HG02981 (cell line): ENCODE data around the gene JPH3.
"Not testable (repeated sequence)": the region's sequence is repeated elsewhere in the genome, so short reads cannot be mapped to it uniquely, and the experiment has no call there.

Experiments used
- ATAC-seq: cut with Tn5 transposase; IDR thresholded peaks from one replicate; pipeline ENCODE4 v1.9.1; 2021; ENCODE audit warnings: mild to moderate bottlenecking, moderate library complexity; ENCODE audit not compliant: unreplicated experiment

Gene JPH3

DNA sequence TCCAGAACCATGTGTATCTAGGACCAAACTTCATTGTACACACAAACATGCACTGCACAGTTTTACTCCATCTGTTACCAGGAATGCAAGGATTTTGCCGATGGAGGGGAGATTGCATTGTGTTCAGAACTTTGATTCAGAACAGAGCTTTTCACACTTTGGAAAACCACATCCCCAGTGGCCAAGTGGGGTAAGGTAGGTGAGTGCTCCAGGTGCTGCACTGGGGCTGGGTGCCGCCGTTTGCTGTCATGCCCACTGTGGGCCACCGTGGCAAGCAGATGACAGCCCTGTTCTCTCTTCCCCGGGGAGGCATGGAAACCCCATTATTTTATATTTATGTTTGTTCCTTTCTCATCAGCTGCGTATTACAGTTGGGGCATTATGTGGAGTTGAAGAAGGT, 29.3 kb upstream of the JPH3 start:
- no peak for ATAC-seq

DNA sequence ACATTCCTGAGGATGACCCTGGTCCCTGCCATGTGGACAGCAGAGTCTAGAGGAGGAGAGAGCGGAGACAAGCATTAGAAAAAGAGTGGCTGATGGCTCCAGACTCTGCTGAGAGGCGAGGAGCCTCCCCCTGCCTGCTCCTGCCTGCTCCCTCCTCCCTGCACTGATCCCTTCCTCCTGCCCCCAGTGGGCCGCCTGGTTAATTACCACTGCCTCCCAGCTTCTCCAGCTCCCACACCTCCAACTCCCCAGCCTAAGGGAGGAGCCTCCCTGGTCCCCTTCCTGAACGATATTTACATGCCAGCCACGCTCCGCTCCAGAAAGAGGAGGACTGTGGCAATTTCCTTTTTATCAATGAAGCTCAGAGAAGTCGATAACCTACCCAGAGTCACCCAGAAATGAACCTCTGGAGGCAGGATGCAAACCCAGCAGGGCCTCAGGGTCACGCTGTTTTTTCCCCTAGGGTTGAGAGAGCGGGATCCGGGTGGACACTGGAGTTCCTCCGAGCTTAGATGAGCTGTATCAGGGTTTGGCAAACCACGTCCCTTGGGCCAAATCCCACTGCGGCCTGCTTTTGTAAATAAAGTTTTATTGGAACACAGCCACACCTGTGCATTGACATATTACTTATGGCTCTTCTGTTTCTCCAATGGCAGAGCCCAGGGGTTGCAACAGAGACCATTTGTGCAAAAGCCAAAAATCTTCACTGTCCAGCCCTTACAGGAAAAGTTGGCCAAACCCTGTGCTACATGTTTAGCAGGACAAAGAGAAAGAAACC, 27.1 kb upstream of the JPH3 start:
- ATAC-seq: no peak

DNA sequence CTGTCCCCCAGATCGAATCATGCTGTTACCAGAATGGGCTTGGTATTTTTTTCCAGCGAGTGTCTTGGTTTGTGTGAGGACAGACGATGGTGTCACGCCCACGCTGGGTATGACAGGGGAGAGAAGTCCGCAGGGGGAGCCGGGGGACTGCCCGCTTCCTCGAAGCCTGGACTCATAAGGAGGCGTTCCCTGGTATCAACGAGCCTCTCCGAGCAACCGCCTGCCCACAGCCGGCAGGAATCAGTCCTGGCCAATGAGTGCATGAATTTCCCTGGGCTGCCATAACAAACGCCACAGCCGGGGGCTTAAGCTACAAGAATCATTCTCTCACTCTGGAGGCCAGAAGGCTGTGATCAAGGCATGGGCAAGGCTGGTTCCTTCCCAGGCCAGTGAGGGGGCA, 26.1 kb upstream of the JPH3 start:
- ATAC-seq: no peak

DNA sequence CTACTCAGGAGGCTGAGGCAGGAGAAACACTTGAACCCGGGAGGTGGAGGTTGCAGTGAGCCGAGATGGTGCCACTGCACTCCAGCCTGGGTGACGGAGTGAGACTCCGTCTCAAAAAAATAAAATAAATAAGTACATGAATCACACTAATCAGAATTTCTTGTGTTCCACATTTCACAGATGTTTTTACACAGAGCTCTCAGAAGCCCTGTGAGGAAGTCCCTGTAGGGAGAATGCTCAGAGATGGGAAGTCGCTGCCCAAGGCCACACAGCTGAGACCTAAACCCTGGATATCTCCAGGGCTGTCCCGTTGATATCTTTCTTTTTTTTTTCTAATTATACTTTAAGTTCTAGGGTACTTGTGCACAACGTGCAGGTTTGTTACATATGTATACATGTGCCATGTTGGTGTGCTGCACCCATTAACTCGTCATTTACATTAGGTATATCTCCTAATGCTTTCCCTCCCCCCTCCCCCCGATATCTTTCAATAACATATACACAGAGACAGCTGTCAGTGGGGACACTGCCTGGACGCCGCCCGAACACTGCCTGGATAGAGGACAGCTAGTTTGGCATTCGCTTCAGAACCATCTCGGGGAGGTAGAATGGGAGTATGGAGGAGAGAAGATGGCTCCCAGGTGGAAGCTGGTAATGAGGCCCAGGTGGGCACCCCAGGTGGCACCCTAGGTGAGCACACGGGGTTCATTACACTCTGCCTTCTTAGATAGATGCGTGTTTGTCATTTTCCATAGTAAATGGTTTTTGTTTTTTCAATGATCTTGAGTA, 24.0 kb upstream of the JPH3 start:
- ATAC-seq: not testable (repeated sequence)

DNA sequence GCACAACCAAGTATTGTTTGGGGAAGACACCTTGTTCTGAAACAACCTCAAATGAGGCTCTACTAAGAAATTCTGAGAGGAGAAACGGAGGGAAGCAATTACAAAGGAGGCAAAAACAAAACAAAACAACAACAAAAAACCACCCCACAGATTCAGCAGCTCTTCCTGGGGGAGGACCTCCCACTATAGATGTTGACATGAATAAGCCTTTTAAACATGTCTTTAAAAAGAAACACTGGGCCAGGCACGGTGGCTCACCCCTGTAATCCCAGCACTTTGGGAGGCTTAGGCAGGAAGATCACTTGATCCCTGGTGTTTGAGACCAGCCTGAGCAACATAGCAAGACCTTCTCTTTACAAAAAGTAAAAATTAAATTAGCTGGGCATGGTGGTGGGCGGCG, 22.6 kb upstream of the JPH3 start:
- ATAC-seq: no peak

DNA sequence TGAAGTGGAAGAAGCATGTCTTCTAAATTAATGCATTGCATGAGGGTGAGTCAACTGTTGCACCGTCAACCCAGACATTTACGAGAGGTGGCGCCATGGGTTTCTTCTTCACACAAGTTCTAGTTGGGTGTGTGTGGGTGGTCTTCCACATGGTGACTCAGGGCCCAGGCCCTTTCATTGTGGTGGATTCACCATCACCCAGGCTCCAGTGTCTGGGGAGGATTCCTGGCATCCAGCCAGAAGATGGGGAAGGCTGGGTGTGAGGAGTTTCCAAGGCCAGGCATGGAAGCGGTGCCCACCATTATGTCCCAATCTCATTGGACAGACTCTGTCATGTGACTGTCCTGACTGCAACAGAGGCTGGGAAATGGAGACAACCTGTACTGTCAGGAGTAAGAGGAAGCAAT, 21.4 kb upstream of the JPH3 start:
- ATAC-seq: no peak

DNA sequence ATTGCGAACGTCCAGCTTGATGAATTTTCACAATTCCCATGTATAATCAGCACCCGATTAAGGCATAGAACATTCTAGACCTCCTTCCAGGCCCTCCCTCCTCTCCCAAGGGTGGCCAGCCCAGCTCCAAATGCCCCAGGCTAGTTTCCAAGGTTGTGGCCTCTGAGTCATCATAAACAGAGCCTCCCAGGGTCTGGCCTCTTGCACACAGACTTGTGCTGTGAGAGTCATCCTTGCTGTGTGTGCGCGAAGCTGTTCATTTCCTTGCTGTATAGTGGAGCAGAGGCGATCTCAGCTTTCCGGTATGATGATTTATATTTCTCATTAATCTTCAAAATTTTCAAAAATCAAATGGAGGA, 20.5 kb upstream of the JPH3 start:
- no peak for ATAC-seq

DNA sequence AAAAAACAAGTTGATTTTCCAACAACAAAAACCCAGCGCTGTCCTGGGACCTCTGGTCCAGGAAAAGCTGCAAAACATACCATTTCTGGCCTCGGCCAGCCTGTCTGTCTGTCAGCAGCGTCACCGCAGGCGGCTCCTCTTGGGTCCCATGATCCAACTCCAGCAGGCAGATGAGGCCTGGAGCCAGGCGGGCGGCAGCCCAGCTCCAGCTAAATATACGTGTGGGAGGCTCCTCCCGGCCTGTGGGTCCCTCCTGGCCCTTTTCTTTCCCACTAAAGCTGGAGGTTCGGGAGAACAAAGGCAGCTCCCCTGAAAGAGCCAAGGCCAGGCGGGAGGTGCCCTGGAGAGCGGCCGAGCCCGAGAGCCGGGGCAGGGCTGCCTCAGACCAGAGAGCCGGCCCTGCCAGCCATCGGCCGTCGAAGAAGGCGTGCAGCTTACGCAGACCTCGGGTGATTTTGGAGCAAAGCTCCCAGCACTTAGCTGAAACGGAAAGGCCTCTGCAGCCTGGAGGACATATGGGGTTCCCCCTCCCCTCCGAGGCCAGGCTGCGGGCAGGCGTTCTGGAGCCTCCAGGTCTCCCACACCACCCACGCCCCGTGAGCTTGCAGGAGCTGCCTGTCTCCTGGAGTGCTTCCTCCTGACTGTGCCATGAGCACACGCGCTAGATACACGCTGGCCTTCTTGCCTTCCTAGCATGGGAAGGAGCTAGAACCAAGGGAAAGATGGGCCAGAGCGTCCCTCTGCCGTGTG, 19.9 kb upstream of the JPH3 start:
- ATAC-seq: no peak

DNA sequence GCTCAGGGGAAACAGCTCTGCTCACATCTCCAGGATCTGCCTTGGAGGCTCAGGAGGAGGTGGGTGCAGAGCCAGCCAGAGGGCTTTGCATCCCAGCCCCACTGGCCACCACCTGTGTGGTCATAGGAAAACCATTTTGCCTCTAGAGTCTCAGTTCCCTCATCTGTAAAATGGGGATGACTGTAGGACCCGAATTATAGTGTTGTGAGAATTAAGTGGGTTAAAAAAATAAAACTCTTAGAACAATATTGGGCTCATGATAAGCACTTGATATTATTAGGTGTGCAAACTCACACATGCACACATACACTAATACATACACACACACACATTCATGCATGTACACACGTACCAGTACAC, 19.4 kb upstream of the JPH3 start:
- no peak for ATAC-seq

DNA sequence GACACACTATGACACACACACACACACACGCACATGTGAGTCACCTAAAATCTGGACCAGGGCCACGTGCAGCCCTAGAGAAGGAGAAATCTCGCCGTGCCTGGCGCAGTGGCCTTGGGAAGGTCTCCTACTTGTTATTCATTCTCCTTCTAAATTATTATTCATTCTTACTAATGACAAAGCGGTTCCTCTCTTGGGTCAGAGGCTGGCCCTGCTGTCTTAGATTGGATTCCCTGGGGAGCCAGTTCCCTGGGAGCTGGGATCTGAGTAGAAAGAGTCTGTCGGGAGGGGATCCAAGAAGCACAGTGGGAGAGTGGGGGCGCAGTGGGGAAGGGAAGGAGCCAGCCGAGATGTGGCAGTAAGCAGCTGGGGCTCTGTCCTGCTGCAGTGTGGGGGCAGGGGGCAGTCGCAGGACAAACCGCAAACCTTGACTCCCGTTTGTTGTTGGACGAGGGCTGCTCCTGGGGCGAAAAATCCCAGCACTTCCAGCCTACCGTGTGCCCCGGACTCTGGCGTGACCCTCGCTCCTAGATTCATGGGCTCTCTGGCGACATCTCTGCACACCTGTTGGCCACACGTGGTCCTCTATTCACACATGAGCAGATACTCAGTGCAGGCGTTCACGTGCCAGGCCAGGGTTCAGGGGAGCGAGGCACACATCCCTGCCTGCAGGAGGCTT, 18.7 kb upstream of the JPH3 start:
- no peak for ATAC-seq

DNA sequence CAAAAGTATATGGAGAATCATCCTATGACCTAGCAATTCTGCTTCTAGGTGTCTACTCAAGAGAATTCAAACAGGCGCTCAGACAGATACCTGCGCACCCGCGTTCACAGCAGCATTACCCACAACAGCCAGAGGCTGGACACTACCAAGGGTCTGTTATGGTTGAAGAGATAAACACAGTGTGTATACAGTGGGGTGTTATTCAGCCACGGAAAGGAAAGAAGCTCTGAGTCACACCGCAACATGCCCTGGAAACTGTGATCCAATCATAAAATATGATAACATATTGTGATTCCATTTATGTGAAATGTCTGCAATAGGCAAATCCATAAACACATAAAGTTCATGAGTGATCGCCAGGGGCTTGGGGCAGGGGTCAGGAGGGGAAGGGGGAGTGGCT, 18.0 kb upstream of the JPH3 start:
- no peak for ATAC-seq

DNA sequence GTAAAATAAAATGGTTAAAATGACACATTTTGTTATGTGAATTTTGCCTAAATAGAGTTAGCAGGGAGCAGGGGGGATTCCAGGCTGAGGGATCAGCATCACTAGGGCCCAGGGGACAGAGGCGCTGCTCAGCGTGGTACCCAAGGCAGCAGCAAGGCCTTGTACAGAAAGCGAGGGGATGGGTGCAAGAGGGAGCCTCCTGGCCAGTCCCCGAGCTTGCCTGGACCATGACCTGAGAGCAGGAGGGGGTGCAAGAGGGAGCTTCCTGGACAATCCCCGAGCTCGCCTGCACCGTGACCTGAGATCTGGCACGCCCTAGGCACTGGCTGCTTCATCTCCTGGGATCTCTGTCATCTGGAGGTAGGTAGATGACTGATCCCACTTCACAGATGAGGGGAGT, 17.3 kb upstream of the JPH3 start:
- no peak for ATAC-seq

DNA sequence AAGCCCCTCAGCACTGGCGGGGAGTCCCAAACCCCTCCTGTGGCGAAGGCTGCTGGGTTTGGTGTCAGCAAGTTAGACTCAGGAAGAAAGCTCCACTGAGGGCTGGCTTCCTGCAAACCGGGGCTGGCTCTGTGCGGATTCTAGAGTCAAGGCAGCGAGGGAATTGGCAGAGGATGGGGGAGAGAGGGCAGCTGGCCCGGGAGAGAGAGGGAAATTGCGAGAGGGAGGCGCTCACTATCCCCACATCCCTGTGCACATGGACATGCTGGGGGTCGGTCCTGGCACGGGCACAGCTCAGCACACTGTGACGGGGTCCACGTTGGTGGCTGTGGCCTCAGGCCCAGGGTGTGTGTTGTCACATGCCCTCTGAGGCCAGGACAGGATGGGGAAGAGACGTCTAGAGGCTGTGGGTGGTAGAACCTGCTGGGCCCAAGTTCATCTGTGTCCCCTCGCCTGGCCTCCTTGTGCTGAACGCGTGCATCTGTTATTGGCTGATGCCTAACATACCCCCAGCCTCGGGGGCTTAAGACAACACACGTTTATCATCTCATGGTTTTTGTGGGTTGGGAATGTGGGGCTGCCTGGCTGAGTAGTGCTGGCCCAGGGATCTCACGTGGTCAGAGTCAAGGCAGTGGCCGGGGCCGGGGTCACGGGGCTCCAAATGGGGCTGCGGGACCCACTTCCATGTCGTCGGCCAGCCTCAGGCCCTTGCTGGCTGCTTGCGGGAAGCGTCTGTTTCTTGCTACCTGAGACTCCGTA, 16.7 kb upstream of the JPH3 start:
- no peak for ATAC-seq

DNA sequence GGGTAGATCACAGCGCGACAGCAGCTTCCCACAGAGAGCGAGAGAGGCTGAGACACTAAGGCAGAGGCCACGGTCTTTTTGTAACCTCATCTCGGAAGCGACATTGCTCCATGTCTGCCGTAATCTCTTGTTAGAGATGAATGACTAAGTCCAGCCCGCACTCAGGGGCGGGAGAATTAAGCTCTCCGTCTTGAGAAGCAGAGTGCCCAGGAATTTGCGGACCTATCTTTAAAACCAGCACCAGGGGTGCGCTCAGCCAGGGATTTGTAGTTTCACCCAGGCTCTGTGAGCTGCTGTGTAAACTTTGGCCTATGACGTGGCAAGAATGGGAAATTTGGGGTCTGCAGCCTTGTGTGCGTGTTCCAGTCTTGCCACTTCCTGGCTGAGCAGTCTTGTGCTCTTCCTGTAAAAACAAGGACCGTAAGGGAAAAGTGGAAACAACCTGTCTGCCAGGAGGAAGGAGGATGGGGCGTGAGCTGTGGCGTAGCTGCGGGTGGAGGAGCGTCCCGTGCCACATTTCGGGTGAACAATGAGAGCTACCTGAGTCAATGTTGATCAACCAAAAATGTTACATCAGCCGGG, 16.0 kb upstream of the JPH3 start:
- no peak for ATAC-seq

DNA sequence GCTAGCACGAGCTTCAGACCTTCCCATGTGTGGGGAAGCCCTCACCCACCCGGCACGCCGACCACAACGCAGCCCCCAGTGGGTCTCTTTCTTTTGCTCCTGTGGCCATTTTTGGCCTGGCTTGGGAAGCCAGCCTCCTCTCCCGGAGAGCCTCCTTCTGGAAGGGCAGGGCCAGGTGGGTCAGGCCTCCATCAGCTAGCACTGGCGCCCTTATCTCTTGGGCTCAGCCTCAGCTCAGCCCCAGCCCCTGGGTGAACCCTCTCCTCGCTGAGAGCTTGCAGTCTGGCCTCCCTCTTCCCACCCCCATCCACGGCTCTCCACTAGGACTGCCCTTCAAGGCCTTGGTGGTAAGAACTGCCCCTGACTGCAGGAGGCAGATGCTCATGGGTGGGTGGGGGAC, 14.7 kb upstream of the JPH3 start:
- no peak for ATAC-seq

DNA sequence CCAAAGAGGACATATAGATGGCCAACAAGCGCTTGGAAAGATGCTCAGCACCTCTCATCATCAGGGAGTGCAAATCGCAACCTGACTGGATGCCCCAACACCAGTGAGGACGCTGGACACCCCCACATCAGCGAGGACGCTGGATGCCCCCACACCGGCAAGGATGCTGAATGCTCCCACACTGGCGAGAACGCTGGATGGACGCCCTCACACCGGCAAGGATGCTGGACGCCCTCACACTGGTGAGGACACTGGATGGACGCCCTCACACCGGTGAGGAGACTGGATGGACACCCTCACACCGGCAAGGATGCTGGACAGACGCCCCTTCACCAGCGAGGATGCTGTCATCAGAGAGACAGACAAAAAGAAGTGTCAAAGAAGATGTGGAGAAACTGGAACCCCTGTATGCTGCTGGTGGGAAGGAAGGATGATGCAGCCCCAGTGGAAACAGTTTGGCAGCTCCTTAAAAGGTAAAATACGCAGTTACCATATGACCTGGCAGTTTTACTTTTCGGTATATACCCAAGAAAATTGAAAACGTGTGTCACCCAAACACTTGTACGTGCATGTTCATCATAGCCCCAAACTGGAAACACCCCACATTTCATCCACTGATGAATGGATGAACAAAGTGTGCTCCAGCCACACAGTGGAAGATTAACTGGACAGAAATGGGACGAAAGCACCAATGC, 10.1 kb upstream of the JPH3 start:
- ATAC-seq: no peak

DNA sequence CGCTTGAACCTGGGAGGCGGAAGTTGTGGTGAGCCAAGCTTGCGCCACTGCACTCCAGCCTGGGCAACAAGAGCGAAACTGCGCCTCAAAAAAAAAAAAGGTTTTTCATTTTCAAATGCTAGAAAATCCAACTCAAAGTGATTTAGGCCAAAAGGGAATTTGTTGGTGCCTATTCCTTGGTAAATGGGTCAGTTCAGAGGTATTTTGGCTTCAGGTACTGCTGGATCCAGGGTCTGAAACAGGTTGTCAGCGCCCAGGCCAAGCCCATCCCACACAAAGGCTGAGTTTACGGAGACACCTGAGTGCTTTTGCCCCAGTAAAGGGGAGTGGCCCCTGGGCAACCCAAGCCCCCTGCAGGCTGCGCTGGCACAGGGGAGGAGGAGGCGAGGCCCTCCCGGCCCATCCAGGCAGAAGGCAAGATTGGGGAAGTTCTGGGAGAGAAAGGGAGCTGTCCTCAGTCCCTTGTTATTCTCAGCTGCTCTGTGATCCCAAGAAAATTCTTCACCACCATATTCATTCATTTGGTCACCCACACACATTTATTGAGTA, 8.5 kb upstream of the JPH3 start:
- ATAC-seq: no peak

DNA sequence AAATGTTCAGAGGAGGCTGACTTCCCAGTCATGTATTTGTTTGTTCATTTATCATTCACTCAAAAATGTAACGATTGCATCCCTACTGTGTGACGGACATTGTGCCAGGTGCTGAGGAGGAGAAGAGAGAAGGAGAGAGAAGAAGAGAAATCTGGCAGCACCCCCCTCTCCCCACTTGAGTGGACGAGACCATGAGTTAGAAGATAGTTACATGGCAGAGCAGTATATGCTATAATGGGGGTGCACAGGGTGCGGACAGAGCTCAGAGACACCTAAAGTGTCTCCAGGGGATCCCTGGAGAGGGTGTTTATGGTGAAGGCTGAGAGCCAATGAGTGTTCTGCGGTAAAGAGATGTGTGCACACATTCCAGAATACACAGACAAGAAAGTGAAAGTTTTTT, 6.6 kb upstream of the JPH3 start:
- ATAC-seq: no peak

DNA sequence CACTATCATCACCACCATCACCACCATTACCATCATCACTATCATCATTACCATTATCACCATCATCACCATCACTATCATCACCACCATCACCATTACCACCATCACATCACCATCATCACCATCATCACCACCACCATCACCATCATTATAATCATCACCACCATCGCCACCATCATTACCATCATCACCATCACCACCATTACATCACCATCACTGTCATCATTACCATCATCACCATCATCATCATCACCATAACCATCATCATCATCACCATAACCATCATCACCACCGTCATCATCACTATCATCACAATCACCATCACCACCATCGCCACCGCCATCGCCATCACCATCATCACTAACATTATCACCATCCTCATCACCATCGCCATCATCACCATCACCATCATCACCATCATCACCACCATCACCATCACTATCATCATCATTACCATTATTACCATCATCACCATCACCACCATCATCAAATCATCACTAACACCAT, 4.9 kb upstream of the JPH3 start:
- ATAC-seq: no peak
